Measurements from ENCODE around the gene KIAA1328.

DNA sequence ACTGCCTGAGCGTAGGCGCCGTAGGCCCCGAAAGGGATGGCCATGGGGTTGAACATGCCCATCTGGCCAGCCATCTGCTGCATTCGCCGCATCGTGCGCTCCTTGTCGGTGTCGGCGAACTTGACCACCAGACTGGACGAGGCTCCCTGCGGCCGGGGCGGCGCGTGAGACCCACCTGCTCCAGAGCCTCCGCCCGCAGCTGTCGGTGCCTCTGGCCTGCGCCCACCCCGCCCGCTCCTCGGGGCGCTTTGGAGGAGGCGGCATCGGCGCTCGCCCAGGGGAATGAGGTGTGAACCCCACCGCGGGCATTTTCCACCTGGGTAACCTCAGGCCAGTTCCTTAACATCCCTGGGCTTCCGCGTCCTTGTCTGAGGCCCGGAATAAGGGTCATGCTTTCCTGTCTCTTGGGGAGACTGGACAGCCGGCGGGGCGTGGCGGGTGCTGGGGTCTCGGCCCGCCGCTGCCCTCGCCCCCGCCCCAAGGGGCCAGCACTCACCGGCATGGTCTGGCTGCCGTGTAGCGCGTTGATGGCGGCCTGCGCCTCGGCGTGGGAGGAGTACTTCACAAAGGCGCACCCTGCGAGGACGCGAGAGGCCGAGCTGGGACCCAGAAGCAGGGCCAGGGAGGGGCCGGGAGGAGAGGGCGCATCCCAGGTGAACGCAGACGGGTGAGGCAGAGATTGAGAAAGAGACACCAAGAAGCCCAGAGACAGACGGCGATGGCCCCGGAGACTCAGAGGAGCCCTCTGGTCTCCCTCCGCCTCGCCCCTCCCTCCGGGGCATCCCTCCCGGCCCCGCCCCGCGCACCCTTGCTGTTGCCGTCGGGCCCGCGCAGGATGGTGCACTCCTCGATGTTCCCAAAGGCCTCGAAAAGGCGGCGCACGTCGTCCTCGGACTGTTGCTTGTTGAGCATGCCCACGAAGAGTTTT lies 445.6 kb downstream of the KIAA1328 start:
- TF ChIP-seq POLR2A (IDR thresholded peaks at IDR 0.05; ENCODE audit: low read length): no peak
- no peak for TF ChIP-seq GATA1 (IDR thresholded peaks at IDR 0.05; ENCODE audit: low read depth, low read length)

All from erythroblast (primary cell).